Suprapubic skin (tissue), 4 donors: Measurements from ENCODE around the gene UBE2F. TPM values are rescaled to one million over a fixed set of nuclear protein-coding genes. Genes with fewer than 3 reads are reported as not detected.
A peak's percentile ranks its signal among the peaks of the same experiment; 100 is the strongest.
"Not testable (repeated sequence)": the region's sequence is repeated elsewhere in the genome, so short reads cannot be mapped to it uniquely, and the experiment has no call there.

Experiments
- DNase-seq, 2 donors: peaks; one replicate each; pipeline ENCODE4 v3.0.0-alpha.2; 2019; ENCODE audit warnings: low spot score in 2 of 2
- H3K27ac ChIP-seq: fragments of 200-600 bp; sonication (generic); one replicate; pipeline ENCODE4 v1.5.1; 2019
- H3K27me3 ChIP-seq: fragments of 200-600 bp; sonication (generic); one replicate; pipeline ENCODE4 v1.5.1; 2019
- H3K36me3 ChIP-seq: fragments of 200-600 bp; sonication (generic); one replicate; pipeline ENCODE4 v1.5.1; 2019
- H3K4me1 ChIP-seq: fragments of 200-600 bp; sonication (generic); one replicate; pipeline ENCODE4 v1.5.1; 2019
- H3K4me3 ChIP-seq: fragments of 200-600 bp; sonication (generic); one replicate; pipeline ENCODE4 v1.5.1; 2019; ENCODE audit warnings: mild to moderate bottlenecking
- H3K9me3 ChIP-seq: fragments of 200-600 bp; sonication (generic); one replicate; pipeline ENCODE4 v1.5.1; 2019
- CTCF ChIP-seq, 2 donors: fragments of 200-600 bp in 1 of 2; fragments of 450-650 bp in 1 of 2; sonication (generic) in 1 of 2; IDR thresholded peaks; one replicate each; pipeline ENCODE4 v1.5.1; 2016 to 2019; ENCODE audit warnings: antibody characterized with exemption in 2 of 2, mild to moderate bottlenecking in 1 of 2, moderate library complexity in 1 of 2
- EP300 ChIP-seq: sonication (generic); formaldehyde crosslinking; IDR thresholded peaks from one replicate; pipeline ENCODE4 v1.6.1; 2017; ENCODE audit warnings: antibody characterized with exemption
- POLR2A ChIP-seq, 2 donors: fragments of 450-650 bp; IDR thresholded peaks; one replicate each; pipeline ENCODE4 v1.6.1; 2017; ENCODE audit warnings: antibody characterized with exemption in 2 of 2, mild to moderate bottlenecking in 2 of 2, moderate library complexity in 2 of 2
- POLR2AphosphoS5 ChIP-seq, 3 donors: sonication (generic); formaldehyde crosslinking; IDR thresholded peaks; one replicate each; pipeline ENCODE4 v1.6.1; 2017; ENCODE audit warnings: antibody characterized with exemption in 3 of 3
- WGBS: methylation state at CpG from one replicate; pipeline ENCODE4 v1.1.5; 2018; 5-methylcytosine and 5-hydroxymethylcytosine counted together
- total RNA-seq, 4 donors: library from RNA; depleted of rRNA; stranded (reverse); fragments of >200 nt; gene quantifications; one replicate each; pipeline ENCODE4 v1.1.0, GENCODE V29; 2016

The UBE2F gene
- total RNA-seq, 4 donors from 2014 or later: 32.2 to 63.6 (median 39.7) TPM

GRCh38 chr2:237964194-237964577, 2.6 kb upstream of the UBE2F start:
- Histone ChIP-seq H3K4me3 (no peak overlapping the region), H3K27me3 (no peaks in the 10 kb centered on the region), H3K27ac (no peak overlapping the region), H3K4me1 (peaks cover 25% of the 10 kb centered on the region), H3K9me3 (peaks cover 11% of the 10 kb centered on the region), H3K36me3 (no peaks in the 10 kb centered on the region)
- no peak for TF ChIP-seq EP300
- no peak for TF ChIP-seq POLR2AphosphoS5 (IDR thresholded peaks at IDR 0.05)
- no peak for TF ChIP-seq CTCF (IDR thresholded peaks at IDR 0.05)
- TF ChIP-seq POLR2A (IDR thresholded peaks at IDR 0.05): no peak
- DNase-seq: no peak
- WGBS: 85% methylated on average over 7 of the region's 7 CpGs

DNA sequence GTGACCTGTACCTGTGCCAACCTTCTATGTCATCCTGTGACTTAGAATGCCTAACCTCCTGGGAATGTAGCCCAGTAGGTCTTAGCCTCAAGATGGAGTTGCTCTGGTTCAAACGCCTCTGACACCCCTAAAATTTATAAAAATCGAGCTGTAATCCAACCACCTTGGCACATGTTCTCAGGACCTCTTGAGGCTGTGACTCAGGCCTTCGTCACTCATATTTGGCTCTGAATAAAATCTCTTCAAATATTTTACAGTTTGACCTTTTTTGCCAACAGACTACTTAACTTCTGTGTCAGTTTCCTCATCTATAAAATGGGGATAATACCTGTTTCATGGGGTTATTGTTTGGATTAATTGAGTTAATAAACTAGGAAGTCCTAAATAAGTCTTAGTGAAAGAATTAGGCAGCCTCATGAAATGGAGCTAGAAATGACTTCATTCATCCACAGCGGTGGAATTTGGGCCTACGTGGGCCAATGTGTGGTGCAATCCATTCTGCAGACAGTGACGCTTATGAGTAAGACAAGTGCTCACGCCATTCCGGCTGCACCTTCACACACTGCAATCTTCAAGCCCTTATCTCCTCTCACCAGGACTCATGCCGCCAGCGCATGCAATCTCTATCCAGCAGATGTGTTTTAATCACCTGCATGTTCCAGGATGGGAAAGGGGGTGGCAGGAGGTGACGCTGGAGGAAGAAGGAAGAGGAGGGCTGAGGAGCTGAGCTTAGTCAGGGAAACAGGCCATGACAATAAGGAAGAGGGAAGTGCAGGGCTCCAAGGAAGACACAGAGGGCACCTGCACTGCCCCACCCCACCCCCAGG, 2.0 kb upstream of the UBE2F start:
- Histone ChIP-seq H3K9me3 (peaks cover 11% of the 10 kb centered on the region), H3K27ac (no peak overlapping the region), H3K36me3 (no peaks in the 10 kb centered on the region), H3K4me1 (peaks cover 31% of the 10 kb centered on the region), H3K4me3 (no peak overlapping the region), H3K27me3 (no peaks in the 10 kb centered on the region)
- no peak for DNase-seq
- TF ChIP-seq CTCF (IDR thresholded peaks at IDR 0.05) (no peak), POLR2A (IDR thresholded peaks at IDR 0.05) (no peak), POLR2AphosphoS5 (IDR thresholded peaks at IDR 0.05) (no peak), EP300 (no peak)
- WGBS: 87% methylated on average over 11 of the region's 11 CpGs

DNA sequence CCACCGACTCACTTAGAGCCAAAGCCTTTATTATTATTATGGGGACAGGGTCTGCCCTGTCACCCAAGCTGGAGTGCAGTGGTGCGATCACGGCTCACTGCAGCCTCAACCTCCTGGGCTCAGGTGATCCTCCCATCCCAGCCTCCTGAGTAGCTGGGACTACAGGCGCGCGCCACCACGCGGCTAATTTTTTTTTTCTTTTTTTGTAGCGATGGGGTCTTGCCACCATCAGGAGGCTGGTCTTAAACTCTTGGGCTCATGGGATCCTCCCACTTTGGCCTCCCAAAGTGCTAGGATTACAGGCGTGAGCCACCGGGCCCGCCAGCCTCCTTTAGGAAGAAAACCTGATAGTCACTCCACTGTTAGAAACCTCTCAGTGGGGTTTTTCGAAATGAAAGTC, 970 bp upstream of the UBE2F start:
- H3K4me3 ChIP-seq: peak overlapping the region; percentile 81
- DNase-seq, H3K36me3 ChIP-seq, H3K27me3 ChIP-seq, H3K27ac ChIP-seq: not testable (repeated sequence)
- 82% methylated on average over 13 of the region's 13 CpGs for WGBS
- peaks cover 11% of the 10 kb centered on the region for H3K9me3 ChIP-seq
- H3K4me1 ChIP-seq: peaks cover 37% of the 10 kb centered on the region

DNA sequence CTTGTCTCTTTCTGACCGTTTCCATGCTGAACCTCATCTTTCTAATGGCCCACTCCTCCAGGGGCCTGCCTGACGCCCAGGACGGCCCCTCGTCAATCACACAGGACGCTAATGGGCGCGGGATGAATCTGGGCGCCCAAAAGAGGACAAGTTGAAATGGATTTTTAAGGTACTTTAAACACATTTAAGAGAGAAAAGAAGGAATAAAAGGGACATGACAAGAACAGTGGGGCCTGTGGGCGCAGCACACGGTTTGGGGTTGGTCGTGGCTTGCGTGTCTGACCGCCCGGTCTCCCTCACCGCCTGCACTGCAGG, 607 bp upstream of the UBE2F start:
- peaks cover 37% of the 10 kb centered on the region for H3K4me1 ChIP-seq
- WGBS: 4% methylated on average over 15 of the region's 15 CpGs
- no peak for DNase-seq
- no peaks in the 10 kb centered on the region for H3K36me3 ChIP-seq
- H3K27ac ChIP-seq: peak overlapping the region; percentile 45
- peak overlapping the region; percentile 81 for H3K4me3 ChIP-seq
- TF ChIP-seq POLR2A (IDR thresholded peaks at IDR 0.05) (no peak), EP300 (no peak), POLR2AphosphoS5 (IDR thresholded peaks at IDR 0.05) (no peak), CTCF (IDR thresholded peaks at IDR 0.05) (no peak)
- H3K27me3 ChIP-seq: no peaks in the 10 kb centered on the region
- peaks cover 8% of the 10 kb centered on the region for H3K9me3 ChIP-seq

GRCh38 chr2:237967463-237967951, 693 bp downstream of the UBE2F start:
- Histone ChIP-seq H3K27me3 (no peaks in the 10 kb centered on the region), H3K36me3 (no peaks in the 10 kb centered on the region), H3K4me1 (peaks cover 37% of the 10 kb centered on the region), H3K4me3 (peak overlapping the region; percentile 81), H3K27ac (peak overlapping the region; percentile 69), H3K9me3 (no peaks in the 10 kb centered on the region)
- DNase-seq: peak in 1 of 2 donors; percentile 73
- TF ChIP-seq POLR2A (IDR thresholded peaks at IDR 0.05) (no peak), EP300 (no peak), CTCF (IDR thresholded peaks at IDR 0.05) (no peak), POLR2AphosphoS5 (IDR thresholded peaks at IDR 0.05) (no peak)
- WGBS: under 1% methylated on average over 26 of the region's 32 CpGs
